GM21390 (cell line): ENCODE measurements around the gene CCL7.
"Not testable (repeated sequence)": the region's sequence is repeated elsewhere in the genome, so short reads cannot be mapped to it uniquely, and the experiment has no call there.

ENCODE experiments used
- ATAC-seq: cut with Tn5 transposase; IDR thresholded peaks from one replicate; pipeline ENCODE4 v1.9.1; 2021; ENCODE audit not compliant: unreplicated experiment

Gene CCL7

GRCh38 chr17:34269969-34270368 is at the start of gene CCL7:
Gene CCL7 (plus strand): TSS chr17:34270221. CDS start chr17:34270291, 70 bp downstream.
- ATAC-seq, result no peak

- ATAC-seq, result no peak
Observed at GRCh38 chr17:34220752-34221395, 49.1 kb upstream of the CCL7 start.

DNA sequence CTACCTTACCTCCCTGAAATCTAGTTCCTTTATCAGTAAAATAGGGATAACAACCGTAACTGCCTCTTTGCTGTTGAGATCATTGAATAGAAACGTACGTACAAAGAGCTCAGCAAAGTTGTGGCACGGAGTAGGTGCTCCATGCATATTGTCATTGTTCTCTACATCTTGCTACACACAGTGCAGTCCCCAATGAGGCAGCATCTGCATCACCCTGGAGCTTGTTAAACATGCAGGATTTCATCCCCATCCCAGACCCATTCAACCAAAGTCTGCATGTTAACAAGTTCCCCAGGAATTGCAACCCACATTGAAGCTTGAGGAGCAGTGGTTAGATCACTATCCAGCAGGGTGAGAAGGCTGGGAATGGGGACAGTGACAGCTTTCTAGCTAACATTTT is 48.6 kb upstream of the CCL7 start:
- ATAC-seq, result no peak

GRCh38 chr17:34222722-34223497 is 47.1 kb upstream of the CCL7 start:
- ATAC-seq, result no peak

DNA sequence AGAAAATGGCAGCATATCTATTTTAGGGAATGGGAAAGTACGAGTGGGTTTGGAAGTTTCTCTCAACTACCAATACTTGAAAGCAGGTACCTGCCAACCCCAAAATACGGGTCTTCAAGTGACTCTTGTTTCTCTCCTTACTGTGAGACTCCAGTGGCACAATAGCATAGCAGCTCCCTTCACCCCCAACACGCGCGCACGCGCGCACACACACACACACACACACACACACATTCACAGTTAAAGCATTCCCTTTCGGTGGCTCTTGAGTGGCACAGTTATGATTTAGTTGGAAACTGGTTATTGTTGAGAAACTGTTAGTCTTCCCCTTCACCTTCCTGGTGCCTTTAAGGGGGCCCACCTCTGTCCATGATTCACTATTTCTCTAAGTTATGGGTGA is 45.0 kb upstream of the CCL7 start:
- ATAC-seq, result no peak

DNA sequence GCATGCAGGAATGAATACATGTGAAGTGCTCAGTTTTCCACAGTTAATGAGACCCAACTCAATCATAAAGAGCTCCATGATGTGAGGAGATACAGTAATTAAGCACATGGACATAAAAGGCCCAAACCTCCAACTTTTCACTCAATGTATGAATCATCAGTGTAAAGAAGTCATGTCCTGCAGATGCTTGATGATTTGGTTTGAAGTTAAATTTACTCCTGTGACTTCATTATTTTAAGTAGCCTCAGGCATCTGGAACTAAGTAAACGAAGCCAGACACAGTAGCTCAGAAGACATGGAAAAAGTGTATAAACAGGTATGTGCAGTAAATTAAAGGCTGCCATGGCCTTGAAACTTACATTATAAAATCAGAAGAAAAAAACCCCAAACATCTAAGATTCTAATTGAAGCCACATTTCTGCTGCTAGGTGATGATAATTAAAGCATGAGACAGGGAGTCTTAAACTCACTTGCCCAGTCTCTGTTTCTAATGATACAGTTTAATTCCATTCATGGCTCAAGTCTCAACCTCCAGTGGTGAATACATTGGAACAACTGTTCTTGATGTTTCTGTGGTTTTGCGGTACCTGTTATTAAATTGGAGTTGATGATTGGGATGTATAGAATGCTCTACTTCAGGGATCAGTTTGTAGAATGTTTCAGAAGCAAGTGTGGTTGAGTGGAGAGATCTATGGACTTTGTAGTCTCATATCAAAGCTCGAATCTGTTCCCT is 43.8 kb upstream of the CCL7 start:
- ATAC-seq, result no peak

DNA sequence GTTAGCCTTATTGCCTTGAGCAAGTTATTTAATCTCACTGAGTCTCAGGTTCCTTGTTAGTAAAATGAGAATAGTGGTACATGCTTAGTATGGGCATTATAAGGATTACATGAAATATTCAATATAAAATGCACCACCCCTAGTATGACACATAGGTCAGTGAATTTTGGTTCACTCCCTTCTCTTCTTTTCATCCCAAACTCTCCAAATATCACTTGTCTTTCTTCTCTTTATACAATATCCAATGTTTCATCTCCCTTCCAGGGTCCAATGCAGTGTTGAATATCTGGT is 43.3 kb upstream of the CCL7 start:
- ATAC-seq, result no peak

- ATAC-seq, result not testable (repeated sequence)
Observed at GRCh38 chr17:34227293-34227692, 42.7 kb upstream of the CCL7 start.

- no peak for ATAC-seq
Observed at GRCh38 chr17:34227707-34228106, 42.3 kb upstream of the CCL7 start.

DNA sequence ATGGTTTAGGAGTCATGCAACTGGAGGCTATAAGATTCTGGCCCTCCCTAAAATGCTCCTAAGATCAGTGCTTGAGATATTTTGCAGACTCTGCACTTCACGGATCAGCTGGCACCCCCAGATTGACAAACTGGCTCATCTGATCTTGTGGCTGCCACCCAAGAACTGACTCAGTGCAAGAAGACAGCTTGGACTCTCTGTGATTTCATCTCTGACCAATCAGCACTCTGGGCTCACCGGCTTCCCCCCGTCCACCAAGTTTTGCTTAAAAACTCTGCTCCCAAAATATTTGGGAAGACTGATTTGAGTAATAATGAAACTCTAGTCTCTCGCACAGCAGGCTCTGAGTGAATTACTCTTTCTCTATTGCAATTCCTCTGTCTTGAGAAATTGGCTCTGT is 41.2 kb upstream of the CCL7 start:
- ATAC-seq, result no peak

- ATAC-seq, result no peak
Observed at GRCh38 chr17:34230342-34230741, 39.7 kb upstream of the CCL7 start.

GRCh38 chr17:34234616-34235015 is 35.4 kb upstream of the CCL7 start:
- ATAC-seq, result no peak

- ATAC-seq, result no peak
Observed at GRCh38 chr17:34235389-34236028, 34.5 kb upstream of the CCL7 start.

DNA sequence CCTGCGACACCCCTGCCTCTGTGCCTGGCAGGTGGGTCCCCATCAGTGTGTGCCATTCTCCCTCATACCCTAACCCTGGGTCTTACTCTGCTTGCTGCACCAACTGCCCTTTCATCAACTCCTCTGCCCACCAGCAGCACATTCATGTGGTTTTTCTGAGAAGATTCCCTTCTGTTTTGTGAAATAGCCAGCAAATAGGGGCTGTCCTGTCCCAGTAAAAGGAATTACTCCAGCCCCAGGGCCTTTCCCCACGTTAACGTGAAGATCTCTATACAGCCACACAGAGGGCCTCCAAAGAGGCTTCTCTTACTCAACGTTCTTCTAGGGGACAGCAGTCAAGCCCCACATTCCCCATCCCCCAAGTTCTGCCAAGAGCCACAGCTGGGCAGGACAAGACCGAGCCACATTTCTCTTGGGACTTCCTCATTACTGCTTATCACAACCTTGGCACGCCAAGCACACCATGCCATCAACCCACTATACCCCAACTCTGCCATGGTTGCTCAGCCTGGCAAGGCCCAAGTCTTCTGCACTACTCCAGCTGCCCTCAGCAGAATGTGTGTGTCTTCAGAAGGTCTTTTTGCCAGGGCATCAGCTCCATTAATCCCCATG is 33.6 kb upstream of the CCL7 start:
- no peak for ATAC-seq

DNA sequence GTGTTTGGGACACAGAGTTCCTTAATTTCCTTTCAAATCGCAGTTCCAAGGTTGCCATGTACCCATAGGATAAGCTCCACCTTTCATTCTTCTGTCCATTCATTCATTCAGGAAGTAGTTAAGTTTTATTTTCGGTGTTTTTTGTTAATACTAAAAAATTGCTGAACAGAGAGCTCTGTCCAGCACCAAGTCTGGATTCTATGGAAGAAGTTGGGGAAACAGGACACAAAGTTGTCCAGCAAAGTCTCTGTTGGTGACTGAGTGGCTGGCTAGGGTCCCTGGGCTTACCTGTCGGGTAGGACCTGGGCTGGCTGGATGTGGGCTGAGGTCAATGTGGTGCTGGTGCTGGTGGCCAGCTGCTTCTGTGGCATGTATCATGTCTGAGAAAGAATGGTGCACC is 32.6 kb upstream of the CCL7 start:
- ATAC-seq, result no peak

- no peak for ATAC-seq
Observed at GRCh38 chr17:34241062-34241461, 29.0 kb upstream of the CCL7 start.

DNA sequence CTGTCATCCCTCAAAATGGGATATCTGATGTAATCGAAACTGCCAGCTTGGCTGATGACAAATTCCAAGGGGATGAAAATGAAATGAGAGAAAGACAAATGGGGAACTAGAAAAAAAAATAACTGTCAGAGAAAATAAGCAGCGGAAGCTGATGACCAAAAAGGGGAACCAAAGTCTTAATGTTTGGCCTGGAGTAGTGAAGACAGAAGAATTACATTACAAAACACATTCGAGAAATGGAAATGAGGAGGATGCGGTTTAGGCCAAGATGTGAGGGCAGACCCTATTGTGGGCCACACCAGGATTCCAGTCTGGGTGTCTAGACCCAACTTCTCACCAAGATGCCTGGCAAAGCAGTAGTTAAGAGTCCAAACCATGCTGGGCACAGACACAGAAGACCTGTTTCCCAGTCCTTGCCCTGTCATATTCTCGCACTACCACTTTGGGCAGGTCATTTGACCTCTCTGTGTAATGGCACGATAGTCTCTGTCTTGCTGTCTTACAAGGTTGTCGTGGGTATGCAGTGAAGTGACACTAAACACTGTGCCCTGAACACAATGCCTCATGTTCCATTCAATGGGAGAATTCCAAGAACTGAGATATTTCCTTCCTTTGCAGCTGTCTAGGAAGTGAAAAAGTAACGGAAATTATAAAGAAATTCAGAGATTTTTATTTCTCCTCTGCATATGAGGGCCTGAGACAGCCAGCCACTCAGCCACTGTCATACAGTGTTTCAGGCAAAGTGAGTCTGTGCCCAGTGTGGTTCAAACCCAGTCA is 27.2 kb upstream of the CCL7 start:
- no peak for ATAC-seq

DNA sequence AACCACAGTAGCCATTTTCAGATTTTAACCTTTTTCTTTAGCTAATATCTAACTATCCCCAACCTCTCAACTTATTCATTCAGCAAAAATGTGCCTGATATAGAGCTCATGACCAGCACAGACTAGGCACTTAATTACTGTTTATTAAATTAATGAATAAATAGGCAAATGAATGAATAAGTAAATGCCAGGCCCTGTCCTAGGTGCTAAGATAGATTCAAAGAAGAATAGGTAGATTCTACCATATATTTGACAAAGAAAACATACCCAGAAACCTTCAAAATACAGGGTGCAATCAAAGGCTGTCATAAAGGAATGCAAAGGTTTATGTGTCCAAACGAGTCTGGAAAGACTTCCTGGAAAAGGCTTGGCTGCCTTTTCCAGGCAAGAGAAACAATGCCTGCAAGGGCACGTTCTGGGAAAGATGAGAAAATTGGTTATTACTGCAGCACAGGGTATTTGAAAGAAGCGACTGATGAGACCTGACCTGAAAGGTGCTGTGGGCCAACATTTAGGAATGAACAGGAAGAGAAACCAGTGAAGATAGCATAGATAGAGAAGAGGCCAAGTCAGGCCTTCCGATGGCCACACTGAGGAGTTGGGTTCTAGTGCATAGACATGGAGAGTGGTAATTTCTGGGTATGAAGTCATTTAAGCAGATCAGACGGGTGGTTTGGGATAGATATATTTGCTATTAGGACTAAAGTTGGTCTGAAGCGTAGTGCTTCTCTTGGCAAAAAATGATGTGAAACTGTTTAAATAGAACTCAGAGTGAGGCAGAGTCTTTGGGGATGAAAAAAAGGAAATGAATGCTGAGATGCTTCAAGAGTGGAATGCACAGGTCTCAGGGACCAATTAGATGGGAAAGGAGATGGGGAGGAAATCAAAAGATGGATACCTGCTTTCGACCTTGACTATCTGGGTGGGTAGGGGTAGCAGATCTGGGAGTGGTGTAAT is 26.4 kb upstream of the CCL7 start:
- ATAC-seq, result no peak

- no peak for ATAC-seq
Observed at GRCh38 chr17:34245351-34245905, 24.6 kb upstream of the CCL7 start.
